SK-N-MC (cell line): ENCODE data around the gene TMEM132D.

ENCODE experiments used
- DNase-seq: peaks from one replicate; pipeline ENCODE4 v3.0.0-alpha.2; 2011; ENCODE audit warnings: low read depth, low spot score
- H3K27ac ChIP-seq: fragments of 200-600 bp; sonication (generic); 2 replicates; pipeline ENCODE4 v1.5.1; 2016; ENCODE audit warnings: mixed run types
- H3K36me3 ChIP-seq: fragments of 200-600 bp; sonication (generic); 2 replicates; pipeline ENCODE4 v1.6.1; 2017; ENCODE audit warnings: antibody characterized with exemption, low read length, mixed read lengths; ENCODE audit not compliant: insufficient read depth
- H3K4me3 ChIP-seq: fragments of 200-600 bp; sonication (generic); 2 replicates; pipeline ENCODE4 v1.5.1; 2016
- H3K9ac ChIP-seq: fragments of 200-600 bp; sonication (generic); 2 replicates; pipeline ENCODE4 v1.8.0; 2017; ENCODE audit warnings: mixed run types, mixed read lengths; ENCODE audit not compliant: insufficient read length
- H3K9me3 ChIP-seq: fragments of 200-600 bp; sonication (generic); 2 replicates; pipeline ENCODE4 v1.6.1; 2017; ENCODE audit warnings: low read depth, mild to moderate bottlenecking, antibody characterized with exemption, low read length, moderate library complexity, mixed read lengths
- EZH2 ChIP-seq: fragments of 200-600 bp; sonication (generic); IDR thresholded peaks from one replicate; pipeline ENCODE4 v1.6.1; 2017; ENCODE audit warnings: antibody characterized with exemption
- FOXP2 ChIP-seq: optimal IDR thresholded peaks from 2 replicates; pipeline ENCODE3; 2011; ENCODE audit warnings: mild to moderate bottlenecking, moderate library complexity; ENCODE audit not compliant: insufficient read depth; ENCODE audit errors: extremely low read length, control extremely low read depth
- POLR2AphosphoS5 ChIP-seq: IDR thresholded peaks from 2 replicates; pipeline ENCODE4 v1.6.1; 2012; ENCODE audit warnings: mild to moderate bottlenecking, low read depth, low read length, borderline replicate concordance

The TMEM132D gene

GRCh38 chr12:129081755-129082250 is 822.0 kb downstream of the TMEM132D start:
- Histone ChIP-seq H3K9ac (no peak overlapping the region), H3K36me3 (no peaks in the 10 kb centered on the region), H3K27ac (no peak overlapping the region), H3K4me3 (no peak overlapping the region), H3K9me3 (no peaks in the 10 kb centered on the region)
- no peak for DNase-seq
- TF ChIP-seq FOXP2 (no peak), POLR2AphosphoS5 (no peak), EZH2 (no peak)

- TF ChIP-seq POLR2AphosphoS5: no peak
- Histone ChIP-seq H3K4me3 (no peak overlapping the region), H3K27ac (no peak overlapping the region), H3K36me3 (no peaks in the 10 kb centered on the region), H3K9me3 (no peaks in the 10 kb centered on the region), H3K9ac (no peak overlapping the region)
- DNase-seq: no peak
Observed at GRCh38 chr12:129080821-129081220, 823.0 kb downstream of the TMEM132D start.

- no peak overlapping the region for H3K4me3 ChIP-seq
- no peak overlapping the region for H3K9ac ChIP-seq
- no peak overlapping the region for H3K27ac ChIP-seq
- TF ChIP-seq EZH2 (no peak), FOXP2 (no peak), POLR2AphosphoS5 (no peak)
- no peaks in the 10 kb centered on the region for H3K36me3 ChIP-seq
- DNase-seq: no peak
- no peaks in the 10 kb centered on the region for H3K9me3 ChIP-seq
Observed at GRCh38 chr12:129080391-129080790, 823.4 kb downstream of the TMEM132D start.

- no peaks in the 10 kb centered on the region for H3K36me3 ChIP-seq
- DNase-seq: no peak
- no peak overlapping the region for H3K9ac ChIP-seq
- TF ChIP-seq POLR2AphosphoS5: no peak
- no peak for TF ChIP-seq FOXP2
- no peak for TF ChIP-seq EZH2
- no peak overlapping the region for H3K4me3 ChIP-seq
- no peaks in the 10 kb centered on the region for H3K9me3 ChIP-seq
- H3K27ac ChIP-seq: no peak overlapping the region
Observed at GRCh38 chr12:129079719-129080118, 824.1 kb downstream of the TMEM132D start.

GRCh38 chr12:129076441-129077320 is 827.1 kb downstream of the TMEM132D start:
- Histone ChIP-seq H3K4me3 (no peak overlapping the region), H3K27ac (no peak overlapping the region), H3K36me3 (no peaks in the 10 kb centered on the region), H3K9me3 (no peaks in the 10 kb centered on the region), H3K9ac (no peak overlapping the region)
- DNase-seq: no peak
- TF ChIP-seq EZH2: no peak
- TF ChIP-seq FOXP2: no peak
- no peak for TF ChIP-seq POLR2AphosphoS5

GRCh38 chr12:129075460-129076208 is 828.2 kb downstream of the TMEM132D start:
- Histone ChIP-seq H3K9ac (no peak overlapping the region), H3K36me3 (no peaks in the 10 kb centered on the region), H3K9me3 (no peaks in the 10 kb centered on the region), H3K4me3 (no peak overlapping the region), H3K27ac (no peak overlapping the region)
- TF ChIP-seq EZH2 (no peak), POLR2AphosphoS5 (no peak), FOXP2 (no peak)
- no peak for DNase-seq

GRCh38 chr12:129074379-129074778 is 829.4 kb downstream of the TMEM132D start:
- no peak overlapping the region for H3K27ac ChIP-seq
- no peak overlapping the region for H3K9ac ChIP-seq
- DNase-seq: no peak
- H3K4me3 ChIP-seq: no peak overlapping the region
- no peaks in the 10 kb centered on the region for H3K36me3 ChIP-seq
- H3K9me3 ChIP-seq: no peaks in the 10 kb centered on the region
- TF ChIP-seq POLR2AphosphoS5: no peak
- TF ChIP-seq EZH2: no peak
- no peak for TF ChIP-seq FOXP2

- DNase-seq: no peak
- no peaks in the 10 kb centered on the region for H3K9me3 ChIP-seq
- no peak overlapping the region for H3K27ac ChIP-seq
- H3K36me3 ChIP-seq: no peaks in the 10 kb centered on the region
- TF ChIP-seq POLR2AphosphoS5 (no peak), FOXP2 (no peak), EZH2 (no peak)
- no peak overlapping the region for H3K4me3 ChIP-seq
- no peak overlapping the region for H3K9ac ChIP-seq
Observed at GRCh38 chr12:129073157-129073915, 830.5 kb downstream of the TMEM132D start.
